Stimulated activated memory B cell treated with anti-CD40 and anti-IgM and Interleukin-4, amounts not matched to agents 10 μg/mL and 1 μg/mL and 100 μg/mL, for 72 hours (primary cell): ENCODE data around the gene PTPRN2.

Experiments used
- ATAC-seq: fragments of 150-1000 bp; cut with Tn5 transposase; 2 replicates; pipeline ENCODE4 v1.10.0; 2021
- H3K27ac Mint-ChIP-seq: one replicate; pipeline ENCODE4 v1.8.0; 2022; ENCODE audit warnings: mild to moderate bottlenecking, mixed read lengths
- H3K27me3 Mint-ChIP-seq: one replicate; pipeline ENCODE4 v1.8.0; 2022; ENCODE audit warnings: mixed read lengths
- H3K36me3 Mint-ChIP-seq: one replicate; pipeline ENCODE4 v1.8.0; 2022; ENCODE audit warnings: mixed read lengths
- H3K4me1 Mint-ChIP-seq: one replicate; pipeline ENCODE4 v1.8.0; 2022; ENCODE audit warnings: mixed read lengths
- H3K4me3 Mint-ChIP-seq: one replicate; pipeline ENCODE4 v1.8.0; 2022; ENCODE audit warnings: mild to moderate bottlenecking, moderate library complexity, mixed read lengths
- H3K9me3 Mint-ChIP-seq: one replicate; pipeline ENCODE4 v1.8.0; 2022; ENCODE audit warnings: mixed read lengths

PTPRN2 gene

GRCh38 chr7:158004123-158004490 lies 583.5 kb downstream of the PTPRN2 start:
- ATAC-seq, result no peak
- H3K27me3 Mint-ChIP-seq, result no peaks in the 10 kb centered on the region
- no peak overlapping the region for H3K4me3 Mint-ChIP-seq
- H3K9me3 Mint-ChIP-seq, result no peaks in the 10 kb centered on the region
- no peaks in the 10 kb centered on the region for H3K4me1 Mint-ChIP-seq
- no peak overlapping the region for H3K27ac Mint-ChIP-seq
- H3K36me3 Mint-ChIP-seq, result no peaks in the 10 kb centered on the region

DNA sequence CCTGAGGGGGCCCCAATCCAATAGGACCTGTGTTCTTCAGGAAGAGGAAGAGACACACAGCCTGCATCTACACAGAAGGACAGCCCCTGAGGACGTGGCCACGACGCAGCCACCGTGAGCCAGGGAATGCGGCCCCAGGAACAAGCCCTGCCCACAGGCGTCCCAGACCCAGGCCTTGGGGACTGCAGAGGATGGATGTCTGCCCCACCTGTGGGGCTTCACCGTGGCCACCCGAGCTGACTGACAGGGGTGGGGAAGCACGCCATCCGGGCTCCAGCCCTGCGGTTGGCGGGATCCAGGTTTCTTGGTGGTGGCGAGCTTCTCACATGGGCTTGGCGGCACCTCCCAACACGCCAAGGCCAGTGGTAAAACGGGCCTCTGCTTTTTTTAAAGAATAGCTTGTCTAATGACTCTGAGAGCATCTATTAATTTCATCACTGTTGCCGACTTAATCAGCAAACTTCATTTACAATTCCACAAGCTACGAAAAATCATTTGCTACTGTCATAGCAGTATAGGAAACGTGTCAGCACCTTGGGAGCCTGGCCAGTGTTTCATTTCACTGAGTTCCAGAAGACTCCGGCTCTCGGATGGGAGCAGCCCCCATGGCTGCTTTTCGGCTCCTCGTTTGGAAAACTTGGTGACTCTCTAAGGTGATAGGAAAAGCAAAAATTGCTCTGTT lies 584.0 kb downstream of the PTPRN2 start:
- H3K27me3 Mint-ChIP-seq, result no peaks in the 10 kb centered on the region
- H3K4me1 Mint-ChIP-seq, result no peaks in the 10 kb centered on the region
- no peak for ATAC-seq
- H3K36me3 Mint-ChIP-seq, result no peaks in the 10 kb centered on the region
- H3K27ac Mint-ChIP-seq, result no peak overlapping the region
- no peak overlapping the region for H3K4me3 Mint-ChIP-seq
- H3K9me3 Mint-ChIP-seq, result no peaks in the 10 kb centered on the region

DNA sequence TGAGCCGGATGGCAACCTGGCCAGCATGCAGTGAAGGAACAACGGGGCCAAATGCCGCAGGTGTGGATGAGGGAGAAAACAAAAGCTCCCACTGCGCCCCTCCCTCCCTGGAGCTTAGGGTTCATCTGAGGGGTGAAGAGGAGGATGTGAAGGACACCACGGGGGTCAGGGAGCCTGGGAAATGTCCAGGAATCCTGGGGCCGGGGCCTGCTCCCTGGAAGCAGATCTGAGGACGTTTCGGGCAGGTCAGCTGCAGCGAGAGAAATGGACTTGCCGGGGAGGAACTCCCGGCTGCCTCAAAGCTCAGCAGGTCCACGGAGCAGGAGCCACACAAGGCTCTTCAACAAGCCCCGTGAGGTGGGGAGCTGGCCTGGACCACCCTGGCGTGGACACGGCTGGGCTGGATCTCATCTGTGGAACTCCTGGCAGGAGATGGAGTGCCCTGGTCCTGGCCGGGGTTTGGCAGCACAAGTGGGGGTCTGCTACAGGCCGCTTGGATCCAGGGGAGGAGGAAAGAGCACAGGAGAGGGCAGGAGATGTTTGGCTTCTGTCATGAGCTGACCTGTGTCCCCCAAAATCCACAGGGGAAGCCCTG lies 585.0 kb downstream of the PTPRN2 start:
- Mint-ChIP-seq H3K9me3 (no peaks in the 10 kb centered on the region), H3K27me3 (no peaks in the 10 kb centered on the region), H3K4me3 (no peak overlapping the region), H3K27ac (no peak overlapping the region), H3K4me1 (no peaks in the 10 kb centered on the region), H3K36me3 (no peaks in the 10 kb centered on the region)
- ATAC-seq, result no peak

DNA sequence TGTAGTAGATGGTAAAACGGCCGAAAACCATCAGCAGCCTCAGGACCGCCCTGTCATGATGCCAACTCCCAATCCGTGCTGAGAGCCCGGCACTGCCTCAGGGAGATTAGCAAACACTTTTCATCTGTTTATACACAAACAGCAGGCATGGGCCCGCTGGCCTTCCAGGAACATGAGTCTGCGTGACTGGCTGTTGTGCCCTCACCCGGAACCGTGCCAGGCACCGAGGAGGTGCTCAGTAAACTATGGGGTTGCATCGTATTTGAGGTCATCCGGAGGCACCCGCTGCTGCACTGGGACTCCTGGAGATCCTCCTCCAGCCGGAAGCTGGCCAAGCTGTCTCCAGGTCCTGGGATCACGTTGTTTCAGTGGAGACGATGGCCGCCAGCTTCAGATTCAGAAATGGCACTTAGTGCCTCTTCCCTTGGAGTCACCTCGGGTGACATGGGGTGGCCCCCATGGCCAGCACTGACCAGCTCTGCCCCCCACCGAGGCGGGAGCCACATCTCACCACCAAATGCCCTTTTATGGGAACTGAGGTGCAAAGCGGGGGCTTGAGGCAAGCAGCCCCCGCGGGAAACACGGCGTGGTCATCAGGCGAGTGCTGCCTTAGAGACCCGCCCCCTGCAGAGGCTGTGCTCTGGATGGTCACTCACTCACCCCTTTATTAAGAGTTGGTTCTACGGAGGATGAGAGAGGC lies 585.9 kb downstream of the PTPRN2 start:
- Mint-ChIP-seq H3K27ac (no peak overlapping the region), H3K4me3 (no peak overlapping the region), H3K4me1 (no peaks in the 10 kb centered on the region), H3K9me3 (no peaks in the 10 kb centered on the region), H3K36me3 (no peaks in the 10 kb centered on the region), H3K27me3 (no peaks in the 10 kb centered on the region)
- no peak for ATAC-seq

DNA sequence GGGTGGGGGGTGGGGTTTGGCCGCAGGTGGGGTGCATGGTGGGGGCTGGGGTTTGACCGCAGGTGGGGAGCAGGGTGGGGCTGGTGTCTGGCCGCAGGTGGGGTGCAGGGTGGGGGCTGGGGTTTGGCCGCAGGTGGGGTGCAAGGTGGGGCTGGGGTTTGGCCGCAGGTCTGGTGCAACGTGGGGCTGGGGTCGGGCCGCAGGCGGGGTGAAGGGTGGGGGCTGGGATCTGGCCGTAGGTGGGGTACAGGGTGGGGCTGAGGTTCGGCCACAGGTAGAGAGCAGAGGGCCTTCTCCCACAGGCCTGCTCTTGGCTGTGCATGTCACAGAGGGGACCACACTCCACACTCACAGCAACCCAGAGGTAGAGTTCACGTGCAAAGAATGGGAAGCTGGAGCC lies 586.6 kb downstream of the PTPRN2 start:
- H3K27ac Mint-ChIP-seq, result no peak overlapping the region

DNA sequence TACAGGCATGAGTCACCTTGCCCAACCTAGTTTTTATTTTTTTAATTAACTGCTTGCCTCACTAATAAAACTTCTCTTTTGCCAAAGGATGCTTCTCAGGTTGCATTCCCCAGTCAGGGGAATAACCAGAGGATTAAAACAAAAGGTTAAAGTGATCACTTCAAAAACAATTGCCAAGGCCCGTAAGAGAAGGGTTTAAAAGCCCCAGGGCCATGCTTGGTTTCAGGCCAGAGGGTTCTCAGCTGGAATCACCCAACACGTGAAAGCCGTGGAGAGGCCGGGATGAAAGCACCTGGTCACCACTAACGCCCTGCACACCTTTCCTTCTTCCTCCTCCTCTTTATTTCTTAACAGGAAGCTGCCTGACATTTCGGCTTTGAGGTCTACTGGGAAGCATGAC lies 587.5 kb downstream of the PTPRN2 start:
- Mint-ChIP-seq H3K9me3 (peaks cover 4% of the 10 kb centered on the region), H3K27ac (no peak overlapping the region), H3K4me1 (no peaks in the 10 kb centered on the region), H3K4me3 (no peak overlapping the region), H3K36me3 (no peaks in the 10 kb centered on the region), H3K27me3 (no peaks in the 10 kb centered on the region)
- ATAC-seq, result no peak

More for the DNA sequence above, 586.6 kb downstream of the PTPRN2 start:
- Mint-ChIP-seq H3K4me3 (no peak overlapping the region), H3K4me1 (no peaks in the 10 kb centered on the region), H3K9me3 (no peaks in the 10 kb centered on the region), H3K36me3 (no peaks in the 10 kb centered on the region), H3K27me3 (no peaks in the 10 kb centered on the region)
- ATAC-seq, result peak; percentile 24

DNA sequence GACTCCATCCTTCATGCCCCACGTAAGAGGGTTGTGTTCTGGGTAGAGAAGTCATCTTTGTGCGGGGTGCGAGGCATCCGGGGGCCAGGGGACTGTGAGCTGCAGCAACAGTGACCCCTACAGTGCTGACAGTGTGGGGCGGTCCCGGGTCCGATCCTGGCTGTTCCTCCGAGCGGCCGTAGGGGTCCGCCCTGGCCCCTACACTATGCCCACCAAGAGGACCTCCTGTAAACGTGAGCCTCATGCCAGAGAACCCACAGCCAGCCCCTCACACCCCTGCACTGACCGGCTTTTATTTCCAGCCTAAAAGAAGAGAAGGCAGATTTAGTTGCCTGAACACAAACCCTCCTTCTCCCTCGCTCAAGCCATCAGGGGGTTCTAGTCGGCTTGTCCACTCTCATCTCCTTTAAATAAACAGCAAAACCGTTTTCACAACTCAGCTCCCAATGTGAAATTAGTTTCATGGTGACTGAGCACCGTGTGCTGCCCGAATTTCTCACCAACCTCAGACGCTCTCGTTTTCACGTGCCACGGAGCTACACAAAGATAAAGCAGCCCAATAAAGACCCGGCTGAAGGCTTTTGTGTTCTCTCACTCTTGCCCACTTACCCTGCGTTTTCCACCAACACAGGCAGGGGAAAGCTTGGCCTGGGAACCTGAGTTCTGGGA lies 588.6 kb downstream of the PTPRN2 start:
- Mint-ChIP-seq H3K27me3 (no peaks in the 10 kb centered on the region), H3K9me3 (peaks cover 7% of the 10 kb centered on the region), H3K4me1 (no peaks in the 10 kb centered on the region), H3K27ac (no peak overlapping the region), H3K4me3 (no peak overlapping the region), H3K36me3 (no peaks in the 10 kb centered on the region)
- no peak for ATAC-seq

DNA sequence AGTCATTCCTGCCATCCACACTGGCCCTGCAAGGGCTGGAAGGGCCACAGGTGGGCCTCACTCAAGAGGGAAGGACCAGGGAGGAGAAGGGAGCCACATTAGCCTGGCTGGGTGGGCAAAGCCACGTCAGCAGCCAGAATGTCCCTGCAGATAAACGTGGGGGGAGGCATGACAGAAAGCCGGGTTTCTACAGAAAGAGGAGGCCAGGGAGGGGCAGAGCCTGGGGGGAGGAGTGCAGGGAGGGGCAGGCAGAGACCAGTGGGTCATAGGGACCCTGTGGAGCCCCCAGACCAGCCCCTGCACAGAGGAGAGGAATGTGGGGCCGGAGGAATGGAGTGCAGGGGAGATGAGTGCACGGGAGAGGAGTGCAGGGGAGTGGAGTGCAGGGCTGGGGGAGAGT lies 590.2 kb downstream of the PTPRN2 start:
- H3K4me3 Mint-ChIP-seq, result no peak overlapping the region
- peaks cover 7% of the 10 kb centered on the region for H3K9me3 Mint-ChIP-seq
- no peaks in the 10 kb centered on the region for H3K4me1 Mint-ChIP-seq
- H3K27ac Mint-ChIP-seq, result no peak overlapping the region
- no peaks in the 10 kb centered on the region for H3K36me3 Mint-ChIP-seq
- no peak for ATAC-seq
- no peaks in the 10 kb centered on the region for H3K27me3 Mint-ChIP-seq

DNA sequence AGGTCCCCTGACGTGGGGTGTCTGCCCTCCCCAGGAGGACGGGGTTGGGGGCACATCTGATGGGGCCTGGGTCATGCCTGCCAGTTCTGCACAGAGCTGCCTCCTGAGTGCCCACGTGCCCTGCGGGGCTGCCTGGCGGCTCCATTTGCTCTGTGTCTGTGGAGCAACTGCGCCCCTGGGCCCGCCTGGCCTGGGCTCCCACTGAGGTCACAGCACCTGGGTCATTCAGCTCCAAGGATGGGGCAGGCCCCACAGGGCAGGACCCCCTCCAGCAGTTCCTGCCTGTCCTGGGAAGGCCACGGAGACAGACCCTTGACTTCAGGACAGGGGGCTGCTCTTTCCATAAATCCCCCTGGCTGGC lies 590.6 kb downstream of the PTPRN2 start:
- Mint-ChIP-seq H3K4me3 (no peak overlapping the region), H3K36me3 (no peaks in the 10 kb centered on the region), H3K4me1 (no peaks in the 10 kb centered on the region), H3K27me3 (no peaks in the 10 kb centered on the region), H3K9me3 (peaks cover 7% of the 10 kb centered on the region), H3K27ac (no peak overlapping the region)
- peak; percentile 31 for ATAC-seq

DNA sequence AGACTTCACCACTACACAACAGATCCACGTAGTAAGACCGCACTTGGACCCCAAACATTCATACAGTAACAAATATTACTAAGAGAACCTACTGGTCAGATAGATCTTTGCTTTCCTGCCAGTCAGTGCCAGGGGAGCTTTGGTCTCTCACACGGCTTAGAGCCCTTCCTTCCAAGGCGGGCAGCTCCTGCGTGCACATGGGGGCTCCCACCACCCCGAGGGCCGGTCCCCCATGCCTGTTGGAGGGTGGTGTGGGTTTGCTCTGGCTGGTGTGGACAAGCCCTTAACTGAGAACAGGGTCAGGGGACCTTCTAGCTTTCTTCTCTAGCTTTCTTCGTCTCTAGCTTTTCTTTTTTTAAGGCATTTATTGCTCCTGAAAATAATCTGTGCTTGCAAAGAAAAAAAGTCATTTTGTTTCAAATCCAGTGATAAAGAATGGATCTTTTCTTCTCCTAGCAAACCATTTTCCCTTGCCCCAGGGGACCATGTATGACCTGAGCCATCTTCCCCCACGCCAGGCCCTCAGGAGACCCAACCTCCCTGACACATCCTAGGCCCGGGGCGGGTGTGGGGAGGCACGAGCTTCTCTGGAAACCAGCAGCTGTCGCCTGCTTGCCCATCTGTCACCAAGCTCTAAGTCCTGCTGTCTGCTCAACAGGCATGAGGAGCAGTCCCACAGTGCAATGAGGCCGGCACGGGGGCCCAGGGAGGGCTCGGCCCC lies 591.1 kb downstream of the PTPRN2 start:
- H3K27me3 Mint-ChIP-seq, result no peaks in the 10 kb centered on the region
- H3K27ac Mint-ChIP-seq, result no peak overlapping the region
- no peak for ATAC-seq
- no peak overlapping the region for H3K4me3 Mint-ChIP-seq
- H3K9me3 Mint-ChIP-seq, result peaks cover 7% of the 10 kb centered on the region
- H3K36me3 Mint-ChIP-seq, result no peaks in the 10 kb centered on the region
- H3K4me1 Mint-ChIP-seq, result no peaks in the 10 kb centered on the region

DNA sequence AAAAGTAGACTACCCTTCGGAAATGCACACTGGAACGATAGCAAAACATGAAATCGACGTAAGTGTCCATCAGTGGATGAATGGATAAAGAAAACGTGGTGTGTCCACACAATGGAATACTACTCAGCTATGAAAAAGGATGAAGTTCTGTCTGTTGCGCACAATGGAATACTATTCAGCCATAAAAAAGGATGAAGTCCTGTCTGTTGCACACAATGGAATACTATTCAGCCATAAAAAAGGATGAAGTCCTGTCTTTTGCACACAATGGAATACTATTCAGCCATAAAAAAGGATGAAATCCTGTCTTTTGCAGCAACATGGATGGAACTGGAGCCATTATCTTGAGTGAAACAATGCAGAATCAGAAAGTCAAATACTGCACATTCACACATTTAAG lies 591.8 kb downstream of the PTPRN2 start:
- no peaks in the 10 kb centered on the region for H3K4me1 Mint-ChIP-seq
- H3K27ac Mint-ChIP-seq, result no peak overlapping the region
- no peak for ATAC-seq
- H3K36me3 Mint-ChIP-seq, result no peaks in the 10 kb centered on the region
- H3K27me3 Mint-ChIP-seq, result no peaks in the 10 kb centered on the region
- no peak overlapping the region for H3K4me3 Mint-ChIP-seq
- peaks cover 7% of the 10 kb centered on the region for H3K9me3 Mint-ChIP-seq

DNA sequence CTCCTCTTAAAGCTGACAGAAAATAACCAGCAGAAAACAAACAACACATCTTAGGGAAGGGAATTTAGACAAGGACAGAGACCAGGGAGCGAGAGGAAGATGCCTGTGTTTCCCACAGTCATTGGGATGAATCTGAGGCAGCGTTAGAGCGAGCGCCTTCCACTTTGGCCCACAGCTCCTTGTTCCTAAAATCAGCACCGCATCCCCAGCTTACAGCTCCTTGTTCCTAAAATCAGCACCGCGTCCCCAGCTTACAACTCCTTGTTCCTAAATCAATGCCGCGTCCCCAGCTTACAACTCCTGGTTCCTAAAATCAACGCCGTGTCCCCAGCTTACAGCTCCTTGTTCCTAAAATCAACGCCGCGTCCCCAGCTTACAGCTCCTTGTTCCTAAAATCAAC lies 593.3 kb downstream of the PTPRN2 start:
- no peaks in the 10 kb centered on the region for H3K27me3 Mint-ChIP-seq
- H3K4me3 Mint-ChIP-seq, result no peak overlapping the region

DNA sequence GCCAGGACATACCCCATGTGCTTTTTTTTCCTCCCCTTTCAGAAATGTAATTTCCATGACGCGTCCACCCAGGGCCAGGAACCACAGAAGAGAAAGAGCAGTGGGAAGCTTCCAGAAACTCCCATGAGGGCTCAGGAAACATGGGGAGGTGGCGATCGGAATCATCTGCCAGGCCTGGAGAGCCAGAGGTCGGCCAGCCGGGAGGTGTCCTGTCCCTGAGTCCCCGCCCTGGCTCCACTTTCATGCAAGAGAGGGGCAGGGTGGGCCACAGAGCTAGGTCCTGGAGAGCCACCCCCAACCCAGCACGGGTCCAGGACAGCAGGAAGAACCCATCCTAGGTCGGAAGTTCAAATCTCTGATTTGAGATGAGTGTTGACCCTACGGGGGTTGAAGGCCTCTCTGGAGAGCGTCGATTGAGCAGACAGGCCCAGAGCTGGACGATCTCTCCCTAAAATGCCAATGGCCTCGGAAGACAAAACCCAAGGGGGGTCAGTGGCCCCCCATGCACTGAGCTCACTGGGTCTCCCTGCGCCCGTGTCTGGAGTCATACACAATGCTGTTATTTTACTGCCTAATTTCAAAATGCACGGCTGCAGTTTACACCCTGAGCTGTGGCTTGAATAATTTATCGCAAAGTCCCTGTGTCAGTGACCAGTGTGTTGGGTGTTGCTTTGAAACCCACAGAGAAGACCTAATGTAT lies 594.1 kb downstream of the PTPRN2 start:
- no peak overlapping the region for H3K27ac Mint-ChIP-seq
- no peaks in the 10 kb centered on the region for H3K4me1 Mint-ChIP-seq
- peaks cover 7% of the 10 kb centered on the region for H3K9me3 Mint-ChIP-seq
- no peaks in the 10 kb centered on the region for H3K27me3 Mint-ChIP-seq
- H3K4me3 Mint-ChIP-seq, result no peak overlapping the region
- H3K36me3 Mint-ChIP-seq, result no peaks in the 10 kb centered on the region
- ATAC-seq, result no peak

More for the DNA sequence above, 593.3 kb downstream of the PTPRN2 start:
- Mint-ChIP-seq H3K36me3 (no peaks in the 10 kb centered on the region), H3K4me1 (no peaks in the 10 kb centered on the region), H3K27ac (no peak overlapping the region), H3K9me3 (peaks cover 7% of the 10 kb centered on the region)
- no peak for ATAC-seq

GRCh38 chr7:157992511-157993160 lies 595.0 kb downstream of the PTPRN2 start:
- Mint-ChIP-seq H3K4me1 (no peaks in the 10 kb centered on the region), H3K4me3 (no peak overlapping the region), H3K9me3 (peaks cover 7% of the 10 kb centered on the region), H3K27me3 (no peaks in the 10 kb centered on the region), H3K27ac (no peak overlapping the region), H3K36me3 (no peaks in the 10 kb centered on the region)
- no peak for ATAC-seq
